Measurements from ENCODE around the gene FGD5.

- TF ChIP-seq, protein P1, sequence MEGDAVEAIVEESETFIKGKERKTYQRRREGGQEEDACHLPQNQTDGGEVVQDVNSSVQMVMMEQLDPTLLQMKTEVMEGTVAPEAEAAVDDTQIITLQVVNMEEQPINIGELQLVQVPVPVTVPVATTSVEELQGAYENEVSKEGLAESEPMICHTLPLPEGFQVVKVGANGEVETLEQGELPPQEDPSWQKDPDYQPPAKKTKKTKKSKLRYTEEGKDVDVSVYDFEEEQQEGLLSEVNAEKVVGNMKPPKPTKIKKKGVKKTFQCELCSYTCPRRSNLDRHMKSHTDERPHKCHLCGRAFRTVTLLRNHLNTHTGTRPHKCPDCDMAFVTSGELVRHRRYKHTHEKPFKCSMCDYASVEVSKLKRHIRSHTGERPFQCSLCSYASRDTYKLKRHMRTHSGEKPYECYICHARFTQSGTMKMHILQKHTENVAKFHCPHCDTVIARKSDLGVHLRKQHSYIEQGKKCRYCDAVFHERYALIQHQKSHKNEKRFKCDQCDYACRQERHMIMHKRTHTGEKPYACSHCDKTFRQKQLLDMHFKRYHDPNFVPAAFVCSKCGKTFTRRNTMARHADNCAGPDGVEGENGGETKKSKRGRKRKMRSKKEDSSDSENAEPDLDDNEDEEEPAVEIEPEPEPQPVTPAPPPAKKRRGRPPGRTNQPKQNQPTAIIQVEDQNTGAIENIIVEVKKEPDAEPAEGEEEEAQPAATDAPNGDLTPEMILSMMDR (IDR thresholded peaks at IDR 0.05): no peak
- no peak for TF ChIP-seq EZH2 (IDR thresholded peaks at IDR 0.05; ENCODE audit: borderline replicate concordance, insufficient read depth, low read depth, low read length, poor library complexity, severe bottlenecking)
These were observed 110.7 kb downstream of the FGD5 start for GRCh38 chr3:14929310-14930074.
